ENCODE results near the gene ZC3H14.
A peak's percentile ranks its signal among the peaks of the same experiment; 100 is the strongest.

ZC3H14 gene

DNA sequence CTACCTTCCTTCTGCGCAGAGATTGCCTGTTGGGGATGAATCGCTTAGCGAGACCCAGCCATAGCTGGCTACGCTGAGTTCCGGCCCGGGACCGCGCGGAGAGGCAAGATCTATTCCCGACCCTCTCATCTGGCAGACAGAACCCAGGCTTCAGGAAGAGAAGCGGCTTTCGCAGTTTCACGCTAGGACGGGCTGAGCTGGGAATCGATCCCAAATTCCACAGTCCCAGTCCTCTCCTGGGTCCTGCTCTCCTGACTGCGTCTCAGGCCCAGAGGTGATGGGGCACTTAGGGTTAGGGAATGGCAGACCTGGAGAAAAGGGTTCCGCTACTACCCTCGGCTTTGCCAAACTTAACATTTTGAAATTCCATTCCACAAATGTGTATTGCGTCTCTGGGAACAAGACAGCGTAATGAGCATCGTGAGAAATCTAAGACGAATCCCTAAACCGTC, 10.8 kb upstream of the ZC3H14 start:
- DNase-seq: no peak

DNA sequence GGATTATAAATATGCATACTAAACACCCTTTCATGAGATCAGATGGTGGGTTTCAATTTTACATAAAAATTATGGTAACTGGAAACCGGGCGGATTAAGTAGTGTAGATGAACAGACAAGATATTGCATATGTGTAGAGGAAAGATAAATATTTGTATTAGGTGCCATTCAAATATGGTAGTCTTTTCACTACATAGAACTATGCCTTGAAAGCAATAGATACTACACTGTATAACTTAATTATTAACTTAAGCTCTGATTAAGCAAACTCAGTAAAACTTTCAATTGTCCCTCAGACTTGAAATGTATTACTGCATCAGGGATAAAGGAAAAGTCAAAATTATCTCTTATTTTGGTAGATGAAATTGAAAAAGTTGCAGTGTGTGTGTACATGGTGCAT, 10.0 kb upstream of the ZC3H14 start:
- DNase-seq: no peak

DNA sequence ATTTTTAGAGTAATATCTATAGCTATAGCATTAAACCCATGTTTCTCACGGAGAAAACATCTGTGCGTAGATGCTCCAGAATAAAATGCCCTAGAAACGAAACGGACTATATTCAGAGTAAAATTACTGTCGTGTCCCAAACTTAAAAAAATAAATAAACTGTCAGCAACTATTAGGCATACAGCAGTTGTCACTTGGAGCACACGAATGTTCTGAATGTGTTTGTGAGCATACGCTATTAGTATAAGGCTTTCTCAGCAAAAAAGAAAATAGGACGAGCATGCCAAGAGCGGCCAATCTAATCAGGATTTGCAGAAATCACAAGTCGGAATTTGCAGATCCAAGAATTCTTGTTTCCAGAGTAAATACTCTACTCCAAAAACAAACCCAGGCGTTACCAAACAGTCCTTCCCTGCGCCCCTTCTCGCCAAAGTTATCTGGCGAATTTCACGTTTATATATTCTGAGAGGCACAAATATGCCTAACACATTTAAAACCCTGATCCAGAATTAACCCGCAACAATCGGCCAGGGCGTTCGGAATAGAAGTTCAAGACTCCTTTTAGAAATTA, 8.9 kb upstream of the ZC3H14 start:
- no peak for DNase-seq

DNA sequence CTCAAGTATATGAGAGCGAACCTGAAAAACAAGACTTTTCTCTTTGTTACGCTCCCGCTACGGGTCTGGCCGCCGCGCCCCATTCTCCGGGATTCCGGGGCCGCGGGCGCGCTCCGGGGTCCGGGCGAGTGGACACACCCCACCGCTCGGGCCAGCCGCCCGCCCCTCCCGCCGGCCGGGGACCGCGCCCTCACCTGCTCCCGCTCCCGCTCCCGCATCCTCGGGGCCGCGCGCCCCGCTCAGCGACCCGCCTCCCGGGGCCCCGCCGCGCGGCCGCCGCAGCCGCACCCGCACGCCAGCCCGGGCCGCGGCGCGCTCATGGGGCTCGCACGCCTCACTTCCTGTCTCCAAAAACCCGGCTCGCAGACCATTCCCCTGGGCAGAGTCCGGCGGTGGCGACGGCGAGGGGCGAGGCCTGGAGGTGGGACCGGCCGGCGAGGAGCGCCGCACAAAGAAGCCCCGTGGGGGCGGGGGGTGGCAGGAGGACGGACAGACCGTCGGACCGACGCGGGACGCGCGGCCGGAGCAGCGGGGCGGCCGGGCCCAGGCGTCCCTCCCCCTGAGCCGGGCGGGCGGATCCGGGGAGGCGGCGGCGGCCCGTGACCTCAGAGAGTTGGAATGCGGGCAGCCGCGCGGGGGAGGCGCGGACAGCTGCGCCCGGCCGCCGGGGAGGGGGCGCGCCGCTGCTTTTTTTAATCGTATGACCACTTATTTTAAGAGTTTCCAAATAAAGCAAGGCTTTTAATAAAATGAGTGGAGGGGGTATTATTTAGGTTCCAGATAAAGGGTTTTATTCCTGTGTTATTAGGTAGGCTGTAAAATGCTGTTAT, 8.2 kb upstream of the ZC3H14 start, which contains the start of gene PTPN21:
PTPN21 (minus strand) TSS at position 551 of the 830 bp plus-strand sequence. CDS start 4,590 bp downstream, outside the sequence.
- peak; percentile 31 for DNase-seq

DNA sequence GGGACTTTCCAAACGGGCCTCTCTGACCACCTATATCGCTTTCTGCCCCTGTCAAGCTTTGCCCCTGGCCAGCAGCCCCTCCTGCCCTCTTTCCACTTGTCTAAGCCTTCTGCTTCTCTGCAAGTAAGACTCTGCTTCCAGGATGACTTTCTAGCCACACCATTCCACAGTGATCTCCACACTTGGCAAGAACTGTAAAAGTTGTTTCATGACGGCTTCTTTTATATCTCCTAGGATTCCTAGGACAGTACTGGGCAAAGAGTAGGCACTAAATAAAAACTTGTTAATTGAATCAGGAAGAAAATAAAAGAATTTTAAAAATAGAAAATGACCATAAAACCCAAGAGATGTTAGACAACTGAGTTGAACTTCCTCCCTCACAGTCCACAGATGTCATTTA, 6.3 kb upstream of the ZC3H14 start:
- DNase-seq: no peak

DNA sequence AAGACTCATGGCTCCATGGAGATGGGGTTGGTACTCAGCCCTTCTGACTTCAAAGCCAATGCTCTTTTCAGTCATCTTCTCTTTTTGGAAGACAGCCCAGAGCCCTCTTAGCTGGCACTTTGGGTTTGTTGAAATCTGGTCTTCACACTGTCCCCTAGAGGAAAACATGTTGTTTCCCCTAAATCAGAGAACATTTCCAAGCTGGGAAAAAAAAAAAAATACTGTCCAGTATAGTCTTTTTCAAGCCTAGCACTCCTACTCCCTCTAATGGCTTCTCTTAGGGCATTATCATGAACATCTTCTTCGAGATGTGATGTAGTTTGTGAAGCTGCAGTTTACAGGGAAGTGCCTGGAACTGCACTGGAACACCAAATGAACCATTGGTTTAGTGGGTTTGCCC, 3.0 kb upstream of the ZC3H14 start:
- DNase-seq: no peak

DNA sequence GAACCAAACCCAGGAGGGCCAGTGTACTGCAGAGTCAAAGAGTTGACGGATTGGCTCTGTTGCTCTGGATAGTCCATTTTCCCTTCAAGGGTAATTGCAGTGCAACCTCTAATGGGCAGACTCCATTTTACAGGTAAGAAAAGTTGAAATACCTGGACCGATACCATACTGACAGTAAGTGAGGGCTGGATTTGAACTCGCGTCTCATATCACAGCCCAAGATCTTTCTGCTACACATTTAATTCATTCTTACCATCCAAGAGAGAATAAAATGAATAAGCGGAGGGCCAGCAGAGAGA, 356 bp upstream of the ZC3H14 start:
- DNase-seq: no peak

DNA sequence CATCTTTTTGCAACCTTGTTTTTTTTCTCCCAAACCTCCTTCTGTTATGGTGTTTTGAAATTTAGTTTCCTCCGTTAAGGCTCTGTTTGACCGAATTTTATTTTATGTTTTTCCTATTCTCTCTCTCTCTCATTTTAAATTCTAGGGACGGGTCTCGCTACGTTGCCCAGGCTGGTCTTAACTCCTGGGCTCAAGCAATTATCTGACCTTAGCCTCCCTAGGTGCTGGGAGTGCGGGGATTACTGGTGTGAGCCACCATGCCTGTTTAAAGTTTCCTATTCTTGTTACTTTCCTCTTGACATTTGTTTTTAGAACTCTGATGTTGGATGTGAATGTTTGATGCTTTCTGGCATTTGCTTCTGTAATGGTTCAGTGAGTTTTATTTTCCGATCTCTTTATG, 1.0 kb downstream of the ZC3H14 start:
- no peak for DNase-seq

DNA sequence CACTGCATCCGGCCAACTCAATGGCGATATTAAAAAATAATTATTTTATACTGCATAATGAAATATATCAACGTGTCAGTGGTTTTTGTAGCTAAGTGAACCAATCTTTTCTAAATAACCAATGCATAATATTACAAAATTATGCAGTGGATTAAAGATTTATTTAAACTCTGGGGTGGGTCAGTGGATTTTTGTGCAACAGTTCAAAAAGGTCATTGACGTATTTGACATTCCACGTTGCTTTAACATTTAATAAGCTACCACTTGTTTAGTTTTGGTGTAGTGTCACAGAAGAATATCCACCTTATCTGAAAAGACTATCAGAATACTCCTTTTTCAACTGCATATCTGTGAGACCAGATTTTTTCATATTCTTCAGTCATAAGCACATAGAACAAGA, 2.6 kb downstream of the ZC3H14 start:
- no peak for DNase-seq

DNA sequence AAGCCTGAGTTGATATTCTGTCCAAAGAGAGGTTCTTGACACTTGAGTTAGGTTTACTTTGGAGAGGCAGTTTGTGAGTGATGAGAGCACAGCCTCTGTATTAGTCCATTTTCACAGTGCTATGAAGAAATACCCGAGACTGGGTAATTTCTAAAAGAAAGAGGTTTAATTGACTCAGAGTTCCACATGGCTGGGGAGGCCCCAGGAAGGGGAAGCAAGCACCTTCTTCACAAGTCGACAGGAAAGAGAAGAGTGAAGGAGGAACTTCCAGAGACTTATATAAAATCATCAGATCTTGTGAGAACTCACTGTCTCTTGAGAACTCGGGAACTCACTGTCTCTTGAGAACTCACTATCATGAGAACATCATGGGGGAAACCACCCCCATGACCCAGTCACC, 5.4 kb downstream of the ZC3H14 start:
- DNase-seq: no peak

DNA sequence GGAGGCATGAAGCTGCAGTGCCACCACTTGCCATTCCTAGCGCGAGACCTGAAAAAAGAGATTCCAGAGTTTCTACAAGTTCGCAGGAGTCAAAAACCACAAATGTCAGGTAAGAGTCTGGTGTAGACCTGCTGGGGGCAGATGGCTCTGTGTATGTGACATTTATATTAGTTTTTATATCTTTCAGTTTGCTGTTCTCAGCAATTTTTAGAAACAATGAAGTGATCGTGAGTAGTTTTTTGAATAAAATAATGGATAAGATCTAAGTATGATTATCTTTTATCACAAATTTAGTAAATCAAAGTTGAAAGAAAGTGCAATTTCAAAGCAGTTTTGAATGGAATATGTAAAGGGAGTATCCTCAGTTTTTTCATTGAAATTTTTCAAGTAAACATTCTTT, 9.3 kb downstream of the ZC3H14 start:
- no peak for DNase-seq

DNA sequence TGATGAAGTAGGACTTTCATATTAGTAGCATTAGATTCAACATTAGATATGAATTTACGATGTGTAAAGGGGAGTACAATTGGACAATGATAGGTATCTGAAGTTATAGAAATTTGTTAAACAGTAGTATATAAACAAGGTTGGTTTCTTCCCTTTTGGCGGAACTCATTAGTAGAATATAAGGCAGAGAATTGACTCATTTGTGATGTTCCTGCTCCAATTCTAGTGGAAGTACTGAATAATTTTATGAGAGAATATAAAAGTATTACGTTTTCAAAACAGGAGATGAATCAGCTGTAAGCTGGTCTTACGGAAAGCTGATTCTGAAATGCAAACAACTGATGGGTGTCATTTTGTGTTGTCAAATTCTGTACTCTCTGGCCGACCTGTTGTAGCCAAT, 13.4 kb downstream of the ZC3H14 start:
- DNase-seq: no peak

DNA sequence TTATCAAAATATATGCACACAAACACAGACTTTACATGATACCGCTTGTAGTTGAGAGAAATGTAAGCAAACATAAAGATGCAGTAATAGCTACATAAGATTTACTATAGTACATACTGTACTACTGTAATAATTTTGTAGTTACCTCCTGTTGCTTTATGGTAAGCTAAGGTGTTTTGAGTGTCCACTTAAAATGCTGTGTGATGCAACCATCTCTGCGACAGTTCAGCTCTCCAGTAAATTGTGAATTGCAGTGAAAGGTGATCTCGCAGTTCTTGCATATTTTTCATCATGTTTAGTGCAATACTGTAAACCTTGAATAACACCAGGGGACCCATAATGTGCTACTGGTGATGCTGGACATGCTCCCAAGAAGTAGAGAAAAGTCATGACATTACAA, 21.6 kb downstream of the ZC3H14 start:
- DNase-seq: no peak

DNA sequence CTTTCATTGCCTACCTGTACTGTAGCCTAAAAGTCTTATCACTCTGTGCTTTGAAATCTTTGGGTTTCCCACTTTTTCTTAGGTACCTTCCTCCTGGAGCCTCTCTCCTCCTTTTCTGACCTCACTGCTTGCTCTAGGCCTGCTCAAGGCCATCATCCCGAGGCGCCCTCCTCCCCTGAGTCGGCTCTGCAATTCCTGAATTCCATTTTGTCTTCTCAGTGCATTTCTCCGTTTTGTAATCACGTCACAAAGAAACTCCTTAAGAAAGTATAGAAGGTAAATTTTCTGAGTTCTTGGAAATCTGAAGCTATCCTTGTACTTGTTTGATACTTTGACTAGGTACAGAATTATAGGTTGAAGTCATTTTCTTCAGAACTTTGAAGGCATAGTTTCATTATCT, 25.2 kb downstream of the ZC3H14 start:
- no peak for DNase-seq

DNA sequence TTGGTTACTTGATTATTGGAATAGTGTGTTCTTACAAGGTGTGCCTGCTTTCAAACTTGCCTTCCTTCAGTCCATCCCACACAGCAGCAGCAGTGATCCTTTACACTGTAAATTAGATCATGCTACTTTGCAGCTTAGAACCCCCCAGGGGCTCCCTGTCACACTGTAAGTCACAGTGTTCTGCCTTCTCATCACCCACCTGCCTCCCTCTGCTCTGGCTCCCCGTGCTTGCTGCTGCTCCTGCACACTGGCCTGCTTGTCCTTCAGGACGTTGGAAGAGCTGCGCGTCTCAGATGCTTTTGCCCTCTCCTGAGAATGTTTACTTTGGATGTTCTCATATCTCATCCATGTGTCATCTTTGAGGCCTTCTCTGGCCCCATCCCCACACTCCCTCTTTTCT, 27.3 kb downstream of the ZC3H14 start:
- no peak for DNase-seq

DNA sequence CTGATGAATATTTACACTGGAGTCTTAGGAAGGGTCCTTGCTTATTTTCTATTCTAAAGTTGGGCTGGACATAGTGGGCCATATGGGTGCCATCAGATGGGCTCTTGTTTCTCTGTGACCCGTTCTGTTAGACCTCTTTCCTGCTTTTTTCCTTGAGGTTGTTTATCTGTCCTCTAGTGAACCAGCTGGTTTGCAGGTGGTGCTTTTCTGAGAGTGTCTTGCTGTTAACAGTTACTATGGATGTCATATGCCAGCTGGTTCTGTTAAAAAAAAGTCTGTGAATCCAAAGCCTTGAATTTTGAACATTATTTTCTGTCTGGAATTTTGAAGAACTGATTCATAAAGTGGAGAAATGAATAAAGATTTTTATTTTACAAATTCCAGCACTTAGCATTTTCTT, 29.2 kb downstream of the ZC3H14 start:
- DNase-seq: no peak

DNA sequence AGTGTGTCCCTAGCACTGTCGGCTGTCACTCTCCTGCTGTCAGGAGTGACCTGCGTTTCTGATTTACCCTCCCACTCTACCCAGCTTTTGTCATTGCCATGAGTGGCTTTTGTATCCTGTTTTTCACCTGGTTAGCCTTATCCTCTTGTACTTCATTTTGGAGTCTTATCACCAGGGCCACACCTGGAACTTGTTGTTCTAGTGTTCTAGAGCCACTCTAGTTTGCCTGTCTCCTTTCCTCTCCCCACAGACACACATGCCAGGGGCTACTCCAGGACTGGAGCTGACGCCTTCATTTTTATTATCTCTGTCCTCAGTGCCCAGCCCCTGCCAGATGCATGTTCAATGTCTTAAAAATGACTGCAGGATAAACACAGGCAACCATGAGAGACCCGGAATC, 34.2 kb downstream of the ZC3H14 start:
- no peak for DNase-seq

DNA sequence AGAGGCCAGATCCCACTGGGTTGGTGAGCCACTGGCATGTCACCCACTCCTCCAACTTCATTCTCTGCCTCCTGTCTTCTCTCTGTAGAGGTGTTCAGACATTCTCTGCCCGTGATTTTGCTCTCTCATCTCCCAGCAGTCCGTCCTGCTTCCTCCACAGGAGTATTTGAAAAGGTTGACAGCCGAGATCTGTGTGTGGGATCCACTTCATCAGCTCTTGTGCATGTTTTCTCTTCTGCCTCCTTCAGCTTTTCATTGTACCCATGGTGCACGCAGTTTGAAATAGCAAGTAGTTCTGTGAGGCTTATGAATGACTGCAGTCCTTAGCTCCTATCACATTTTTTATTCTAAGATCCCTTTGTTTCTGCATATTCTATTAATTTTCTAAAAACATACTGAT, 34.8 kb downstream of the ZC3H14 start:
- DNase-seq: no peak

DNA sequence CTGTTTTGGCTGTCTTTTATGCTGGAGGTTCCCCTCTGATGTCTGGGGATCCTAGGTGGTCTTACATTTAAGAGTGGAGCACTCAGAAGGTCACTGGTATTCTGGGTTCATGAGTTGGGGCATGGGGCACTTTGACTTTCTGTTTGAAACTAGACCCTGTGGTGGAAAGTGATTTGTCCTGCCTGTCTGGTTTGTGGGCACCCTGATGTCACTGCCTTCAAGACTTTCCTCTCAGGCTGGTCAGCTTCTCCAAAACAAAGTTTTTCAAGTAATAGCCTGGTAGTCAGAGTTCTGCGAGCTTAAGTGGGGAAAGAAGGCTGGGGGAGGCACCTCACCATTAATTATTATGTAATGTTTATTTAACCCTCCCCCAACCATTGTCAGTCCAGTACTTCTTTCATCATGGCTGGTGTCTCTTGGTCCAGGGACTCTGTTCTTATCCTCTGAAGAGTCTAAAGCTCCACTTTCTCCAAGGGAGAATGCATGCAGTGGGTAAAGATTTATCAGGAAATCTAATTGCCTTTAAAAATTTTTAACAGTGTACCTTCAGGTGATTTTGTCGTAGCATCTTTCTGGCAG, 35.3 kb downstream of the ZC3H14 start:
- no peak for DNase-seq

DNA sequence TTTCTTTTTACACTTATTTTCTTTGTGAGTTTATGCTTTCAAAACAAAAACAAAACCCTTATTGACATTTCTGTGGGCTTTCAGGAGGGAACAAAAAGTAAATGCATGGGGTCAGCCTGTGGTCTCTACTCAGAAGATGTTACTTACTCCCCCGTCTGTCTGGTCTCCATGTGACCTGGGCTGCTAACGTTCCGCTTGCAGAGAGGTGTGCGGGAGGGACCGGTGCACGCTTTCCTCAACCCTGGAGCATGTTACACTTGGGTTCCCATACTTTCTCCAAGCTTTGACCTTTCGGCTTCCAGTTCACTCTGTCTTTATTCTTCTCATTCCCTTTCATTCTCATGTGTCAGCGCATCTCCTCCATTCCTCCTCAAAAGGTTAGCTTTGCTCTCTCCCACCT, 36.5 kb downstream of the ZC3H14 start:
- no peak for DNase-seq

DNA sequence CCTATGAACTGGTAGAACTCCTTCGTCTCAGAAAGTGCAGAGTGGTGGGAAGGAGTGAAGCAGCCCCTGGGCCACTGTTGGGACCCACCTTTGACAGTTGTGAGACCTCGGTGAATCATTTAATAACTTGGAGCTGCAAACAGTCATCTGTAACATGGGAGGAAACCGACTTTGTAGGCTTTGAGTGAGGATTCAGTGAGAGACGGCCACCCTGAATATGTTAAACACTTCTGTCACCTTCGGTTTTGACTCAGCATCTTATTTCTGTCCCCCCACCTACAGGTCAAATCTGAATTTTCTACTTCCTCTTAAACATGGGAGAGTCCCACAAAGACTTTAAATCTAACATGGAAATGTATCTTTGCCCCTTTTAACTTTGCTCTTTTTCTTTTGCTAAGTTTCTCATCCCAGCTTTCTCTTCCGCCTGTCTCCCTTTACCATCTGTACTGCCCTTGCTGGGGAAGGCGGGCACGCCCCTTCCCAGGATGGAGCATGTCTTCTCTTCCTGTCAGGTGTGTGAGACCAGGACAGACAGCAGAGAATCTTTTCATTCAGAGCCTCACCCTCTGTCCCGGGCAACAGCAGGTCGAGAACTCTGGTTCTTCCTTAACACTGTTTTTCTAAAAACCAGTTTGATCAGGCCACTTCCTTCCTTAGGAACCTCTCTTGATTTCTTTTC, 37.1 kb downstream of the ZC3H14 start:
- no peak for DNase-seq

DNA sequence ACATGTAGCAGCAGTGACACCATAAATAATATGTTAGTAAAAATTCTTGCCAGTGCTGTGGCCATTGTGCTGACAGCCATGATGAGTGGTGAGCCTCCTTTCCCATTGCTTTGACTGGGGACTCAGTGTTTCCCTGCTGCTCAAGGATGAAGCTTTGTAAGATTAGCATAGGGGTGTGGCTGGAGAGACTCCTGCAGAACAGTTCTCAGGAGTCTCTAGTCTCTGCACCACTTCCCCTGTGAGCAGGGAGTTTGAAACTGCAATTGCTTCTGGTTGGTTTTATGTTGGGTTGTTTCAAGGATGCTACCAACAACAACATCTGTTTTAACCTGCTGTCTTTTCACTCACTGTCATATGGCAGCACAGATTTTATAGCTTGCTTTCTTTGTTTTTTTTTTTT, 41.4 kb downstream of the ZC3H14 start:
- no peak for DNase-seq

DNA sequence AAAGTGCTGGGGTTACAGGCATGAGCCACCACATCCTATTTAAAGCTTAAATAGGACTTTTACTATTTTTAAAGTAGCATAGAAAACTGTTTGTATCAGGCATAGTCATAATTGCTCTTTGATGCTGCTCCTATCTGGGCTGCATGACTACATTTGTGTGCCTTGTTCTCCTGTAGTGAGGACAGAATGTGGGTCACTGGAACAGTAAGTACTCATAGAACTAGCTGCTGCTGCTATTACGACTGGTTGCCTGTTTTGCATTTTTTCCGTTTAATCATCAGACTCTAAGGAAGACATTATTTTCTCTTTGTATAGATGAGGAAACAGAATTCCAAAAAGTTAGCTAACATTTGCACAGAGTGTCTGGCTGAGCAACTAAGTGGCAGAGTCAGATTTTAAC, 42.8 kb downstream of the ZC3H14 start:
- DNase-seq: no peak

DNA sequence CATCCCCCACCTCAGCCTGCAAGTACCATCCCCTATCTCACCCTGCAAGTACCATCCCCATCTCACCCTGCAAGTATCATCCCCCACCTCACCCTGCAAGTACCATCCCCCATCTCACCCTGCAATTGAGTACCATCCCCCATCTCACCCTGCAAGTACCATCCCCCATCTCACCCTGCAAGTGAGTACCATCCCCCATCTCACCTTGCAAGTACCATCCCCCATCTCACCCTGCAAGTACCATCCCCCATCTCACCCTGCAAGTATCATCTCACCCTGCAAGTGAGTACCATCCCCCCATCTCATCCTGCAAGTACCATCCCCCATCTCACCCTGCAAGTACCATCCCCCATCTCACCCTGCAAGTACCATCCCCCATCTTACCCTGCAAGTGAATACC, 45.0 kb downstream of the ZC3H14 start:
- no peak for DNase-seq

All from activated T-cell treated with anti-CD3 and anti-CD28 coated beads, Interleukin-2, amount 50 U/mL, for 1 hour (primary cell).